ENCODE data around the gene FAM13A. TPM values are rescaled to one million over a fixed set of nuclear protein-coding genes. Genes with fewer than 3 reads are reported as not detected.
A peak's percentile ranks its signal among the peaks of the same experiment; 100 is the strongest.

The FAM13A gene
- total RNA-seq, 1 donor from 2014 or later, result 40.3 TPM

DNA sequence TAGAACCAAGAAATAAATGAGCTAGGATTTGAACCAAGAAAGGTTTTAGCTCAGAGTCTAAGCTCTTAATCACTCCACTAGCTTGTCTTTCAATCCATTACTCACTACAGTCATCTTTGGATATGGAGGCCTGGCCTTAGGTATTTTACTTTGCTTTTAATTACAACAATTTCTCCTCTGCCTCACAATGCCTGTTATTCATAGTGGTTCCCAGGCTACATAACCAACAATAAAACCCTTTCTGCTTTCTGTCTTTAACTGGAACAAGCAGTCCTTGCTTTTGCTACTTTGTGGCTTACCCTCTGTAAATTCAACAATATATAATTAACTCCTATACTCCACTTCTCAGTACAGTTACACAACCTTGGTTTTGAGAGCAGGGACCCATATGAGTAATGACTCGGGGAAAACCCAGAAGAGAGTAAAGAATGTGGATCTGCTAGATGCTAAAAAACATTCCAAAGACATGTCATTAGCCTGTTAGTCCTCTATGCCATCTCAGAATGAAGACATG lies 264.7 kb downstream of the FAM13A start:
- Histone ChIP-seq H3K36me3 (no peaks in the 10 kb centered on the region), H3K27ac (no peak overlapping the region), H3K4me2 (no peak overlapping the region), H2AFZ (replicated peaks) (no peak overlapping the region), H3K9ac (no peak overlapping the region), H3K27me3 (no peaks in the 10 kb centered on the region), H4K20me1 (ENCODE audit: low read depth) (no peaks in the 10 kb centered on the region), H3F3A (ENCODE audit: low read depth) (no peaks in the 10 kb centered on the region), H3K4me1 (no peaks in the 10 kb centered on the region), H3K9me3 (ENCODE audit: low read depth) (no peaks in the 10 kb centered on the region), H3K4me3 (no peak overlapping the region), H3K79me2 (ENCODE audit: low read depth) (no peaks in the 10 kb centered on the region)
- H3K36me3 Mint-ChIP-seq, result peaks cover 5% of the 10 kb centered on the region
- no peak for DNase-seq (ENCODE audit: low spot score)
- TF ChIP-seq, protein P1, sequence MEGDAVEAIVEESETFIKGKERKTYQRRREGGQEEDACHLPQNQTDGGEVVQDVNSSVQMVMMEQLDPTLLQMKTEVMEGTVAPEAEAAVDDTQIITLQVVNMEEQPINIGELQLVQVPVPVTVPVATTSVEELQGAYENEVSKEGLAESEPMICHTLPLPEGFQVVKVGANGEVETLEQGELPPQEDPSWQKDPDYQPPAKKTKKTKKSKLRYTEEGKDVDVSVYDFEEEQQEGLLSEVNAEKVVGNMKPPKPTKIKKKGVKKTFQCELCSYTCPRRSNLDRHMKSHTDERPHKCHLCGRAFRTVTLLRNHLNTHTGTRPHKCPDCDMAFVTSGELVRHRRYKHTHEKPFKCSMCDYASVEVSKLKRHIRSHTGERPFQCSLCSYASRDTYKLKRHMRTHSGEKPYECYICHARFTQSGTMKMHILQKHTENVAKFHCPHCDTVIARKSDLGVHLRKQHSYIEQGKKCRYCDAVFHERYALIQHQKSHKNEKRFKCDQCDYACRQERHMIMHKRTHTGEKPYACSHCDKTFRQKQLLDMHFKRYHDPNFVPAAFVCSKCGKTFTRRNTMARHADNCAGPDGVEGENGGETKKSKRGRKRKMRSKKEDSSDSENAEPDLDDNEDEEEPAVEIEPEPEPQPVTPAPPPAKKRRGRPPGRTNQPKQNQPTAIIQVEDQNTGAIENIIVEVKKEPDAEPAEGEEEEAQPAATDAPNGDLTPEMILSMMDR (IDR thresholded peaks at IDR 0.05), result no peak
- H3K4me1 Mint-ChIP-seq, result peaks cover under 1% of the 10 kb centered on the region
- no peak overlapping the region for H3K27ac Mint-ChIP-seq
- no peaks in the 10 kb centered on the region for H3K27me3 Mint-ChIP-seq (ENCODE audit: insufficient read depth, low read depth)
- no peaks in the 10 kb centered on the region for H3K9me3 Mint-ChIP-seq
- no peak overlapping the region for H3K4me3 Mint-ChIP-seq

DNA sequence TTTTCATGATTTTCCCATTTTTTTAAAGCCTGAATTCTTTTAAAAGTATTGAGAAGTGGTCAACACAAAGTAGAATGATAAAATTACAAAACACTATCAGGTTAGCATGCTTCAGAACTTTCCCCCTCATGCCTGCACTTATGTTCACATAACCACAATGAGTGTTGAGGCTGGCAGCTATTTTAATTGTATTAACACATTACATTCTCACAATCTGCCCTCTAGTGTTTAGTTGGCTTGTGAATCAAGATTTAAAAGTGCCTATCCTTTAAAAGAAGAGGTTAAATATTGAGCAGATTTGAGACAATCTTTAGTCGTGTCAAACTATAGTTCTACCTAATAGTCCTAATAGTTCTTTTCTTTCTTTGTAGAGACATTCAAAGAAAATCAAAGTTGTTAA lies 265.7 kb downstream of the FAM13A start:
- H3K27ac Mint-ChIP-seq, result no peak overlapping the region
- H3K4me1 Mint-ChIP-seq, result no peaks in the 10 kb centered on the region

DNA sequence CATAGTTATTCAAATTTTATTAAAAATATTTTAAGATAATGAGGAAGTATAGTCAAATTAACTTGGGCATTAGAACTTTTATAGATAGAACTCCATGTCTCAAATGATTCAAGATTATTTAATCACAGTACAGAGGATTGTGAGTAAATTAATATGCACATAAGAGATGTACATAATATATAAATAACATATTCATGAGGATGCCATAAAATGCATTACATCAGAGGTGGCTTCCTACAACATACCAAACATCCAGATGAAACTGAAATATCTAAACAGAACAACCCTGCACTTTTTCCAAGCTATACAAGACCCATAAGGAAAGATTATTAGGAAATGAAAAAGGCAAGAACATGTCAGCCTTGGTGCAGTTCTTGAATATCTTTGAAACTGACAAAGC lies 268.1 kb downstream of the FAM13A start:
- TF ChIP-seq EZH2 (IDR thresholded peaks at IDR 0.05) (no peak), EZH2phosphoT487 (IDR thresholded peaks at IDR 0.05) (no peak)
- TF ChIP-seq, protein P1 (IDR thresholded peaks at IDR 0.05), result no peak
- no peak for DNase-seq (ENCODE audit: low spot score)
- no peak overlapping the region for H3K4me3 ChIP-seq
- Mint-ChIP-seq H3K27me3 (ENCODE audit: insufficient read depth, low read depth) (no peaks in the 10 kb centered on the region), H3K36me3 (peaks cover 15% of the 10 kb centered on the region), H3K9me3 (no peaks in the 10 kb centered on the region), H3K4me1 (no peaks in the 10 kb centered on the region), H3K4me3 (no peak overlapping the region), H3K27ac (no peak overlapping the region)
- H3F3A ChIP-seq (ENCODE audit: low read depth), result no peaks in the 10 kb centered on the region
- no peaks in the 10 kb centered on the region for H3K36me3 ChIP-seq
- no peaks in the 10 kb centered on the region for H3K4me1 ChIP-seq
- H3K79me2 ChIP-seq (ENCODE audit: low read depth), result no peaks in the 10 kb centered on the region
- no peak overlapping the region for H3K4me2 ChIP-seq
- no peak overlapping the region for H3K27ac ChIP-seq
- no peaks in the 10 kb centered on the region for H3K9me3 ChIP-seq (ENCODE audit: low read depth)
- no peaks in the 10 kb centered on the region for H3K27me3 ChIP-seq
- H3K9ac ChIP-seq, result no peak overlapping the region
- no peaks in the 10 kb centered on the region for H4K20me1 ChIP-seq (ENCODE audit: low read depth)
- no peak overlapping the region for H2AFZ ChIP-seq (replicated peaks)

More for the DNA sequence above, 265.7 kb downstream of the FAM13A start:
- Mint-ChIP-seq H3K36me3 (peaks cover 4% of the 10 kb centered on the region), H3K27me3 (ENCODE audit: insufficient read depth, low read depth) (no peaks in the 10 kb centered on the region), H3K4me3 (no peak overlapping the region), H3K9me3 (no peaks in the 10 kb centered on the region)
- H3K9me3 ChIP-seq (ENCODE audit: low read depth), result no peaks in the 10 kb centered on the region
- no peaks in the 10 kb centered on the region for H3K27me3 ChIP-seq
- no peak overlapping the region for H2AFZ ChIP-seq (replicated peaks)
- H3F3A ChIP-seq (ENCODE audit: low read depth), result no peaks in the 10 kb centered on the region
- TF ChIP-seq EZH2phosphoT487 (IDR thresholded peaks at IDR 0.05) (no peak), EZH2 (IDR thresholded peaks at IDR 0.05) (no peak)
- TF ChIP-seq, protein P1 (IDR thresholded peaks at IDR 0.05), result peak; percentile 27
- no peak overlapping the region for H3K9ac ChIP-seq
- H3K4me1 ChIP-seq, result no peaks in the 10 kb centered on the region
- no peak overlapping the region for H3K4me2 ChIP-seq
- no peak for DNase-seq (ENCODE audit: low spot score)
- H4K20me1 ChIP-seq (ENCODE audit: low read depth), result no peaks in the 10 kb centered on the region
- H3K36me3 ChIP-seq, result no peaks in the 10 kb centered on the region
- H3K4me3 ChIP-seq, result no peak overlapping the region
- no peaks in the 10 kb centered on the region for H3K79me2 ChIP-seq (ENCODE audit: low read depth)
- no peak overlapping the region for H3K27ac ChIP-seq

Data from neural progenitor cell (in vitro differentiated cells).